Islet of Langerhans (tissue), 1 donor: ENCODE measurements around the gene SH3BP4.

Source experiments
- FAIRE-seq: peaks from one replicate; lab custom pipeline; 2011; peaks lifted over from hg19 to GRCh38; lab: Jason Lieb, UNC

SH3BP4 gene

GRCh38 chr2:235063471-235063961 is 111.7 kb downstream of the SH3BP4 start:
- FAIRE-seq = no peak

- FAIRE-seq = no peak
These were observed 113.2 kb downstream of the SH3BP4 start for GRCh38 chr2:235064976-235065375.

GRCh38 chr2:235066490-235066889 is 114.7 kb downstream of the SH3BP4 start:
- FAIRE-seq = no peak

- no peak for FAIRE-seq
These were observed 115.1 kb downstream of the SH3BP4 start for GRCh38 chr2:235066895-235067294.

GRCh38 chr2:235068701-235069100 is 116.9 kb downstream of the SH3BP4 start:
- FAIRE-seq = no peak

- no peak for FAIRE-seq
These were observed 118.4 kb downstream of the SH3BP4 start for GRCh38 chr2:235070063-235070706.

GRCh38 chr2:235073868-235074413 is 122.1 kb downstream of the SH3BP4 start:
- no peak for FAIRE-seq

GRCh38 chr2:235077046-235077445 is 125.2 kb downstream of the SH3BP4 start:
- no peak for FAIRE-seq

GRCh38 chr2:235078182-235078581 is 126.4 kb downstream of the SH3BP4 start:
- FAIRE-seq = no peak

GRCh38 chr2:235078914-235079472 is 127.2 kb downstream of the SH3BP4 start:
- no peak for FAIRE-seq

GRCh38 chr2:235080101-235080500 is 128.3 kb downstream of the SH3BP4 start:
- FAIRE-seq = no peak

GRCh38 chr2:235082578-235083338 is 130.9 kb downstream of the SH3BP4 start:
- no peak for FAIRE-seq

- FAIRE-seq = no peak
These were observed 132.0 kb downstream of the SH3BP4 start for GRCh38 chr2:235083822-235084221.

GRCh38 chr2:235084424-235084823 is 132.6 kb downstream of the SH3BP4 start:
- no peak for FAIRE-seq

GRCh38 chr2:235085476-235085875 is 133.7 kb downstream of the SH3BP4 start:
- FAIRE-seq = no peak

GRCh38 chr2:235086481-235087184 is 134.8 kb downstream of the SH3BP4 start:
- no peak for FAIRE-seq

- FAIRE-seq = no peak
These were observed 136.1 kb downstream of the SH3BP4 start for GRCh38 chr2:235087832-235088495.

GRCh38 chr2:235088496-235088921 is 136.7 kb downstream of the SH3BP4 start:
- no peak for FAIRE-seq

- no peak for FAIRE-seq
These were observed 139.6 kb downstream of the SH3BP4 start for GRCh38 chr2:235091421-235091820.

- no peak for FAIRE-seq
These were observed 140.2 kb downstream of the SH3BP4 start for GRCh38 chr2:235091983-235092382.

GRCh38 chr2:235092433-235093223 is 140.8 kb downstream of the SH3BP4 start:
- no peak for FAIRE-seq
